AG04450 (cell line): ENCODE measurements around the gene SRSF6. TPM values are rescaled to one million over a fixed set of nuclear protein-coding genes. Genes with fewer than 3 reads are reported as not detected.

ENCODE experiments used
- CTCF ChIA-PET: fragments of 300-600, 350-600 bp; formaldehyde crosslinking; extraction: SDS; loops from one replicate; lab custom pipeline; 2022; ENCODE audit warnings: antibody characterized with exemption, inconsistent platforms; lab: Charles Lee
- POLR2A ChIA-PET: fragments of 350-600 bp; formaldehyde crosslinking; extraction: SDS; loops from one replicate; lab custom pipeline; 2021; ENCODE audit warnings: antibody characterized with exemption, inconsistent platforms; lab: Yijun Ruan, JAX
- DNase-seq: peaks from one replicate; pipeline ENCODE4 v3.0.0-alpha.2; 2011; ENCODE audit warnings: low read depth, low spot score
- H3K27ac ChIP-seq: one replicate; pipeline ENCODE4 v1.5.1; 2012; ENCODE audit warnings: low read depth, low read length, control low read depth
- H3K27me3 ChIP-seq: one replicate; pipeline ENCODE4 v1.6.0; 2012; ENCODE audit warnings: low read length; ENCODE audit not compliant: control insufficient read depth, insufficient read depth
- H3K4me3 ChIP-seq: 2 replicates; pipeline ENCODE4 v1.5.1; 2011; ENCODE audit warnings: mild to moderate bottlenecking, low read depth, low read length, control low read depth
- H3K9me3 ChIP-seq: 2 replicates; pipeline ENCODE4 v1.5.1; 2012; ENCODE audit warnings: low read length; ENCODE audit not compliant: control insufficient read depth, insufficient read depth
- CTCF ChIP-seq: IDR thresholded peaks from 2 replicates; pipeline ENCODE4 v1.5.1; 2011; ENCODE audit warnings: low read depth, low read length, control low read depth, inconsistent platforms
- polyA plus RNA-seq: library from polyadenylated mRNA; depleted of rRNA; stranded (reverse); fragments of >200 nt; gene quantifications from 2 replicates; pipeline ENCODE4 v1.2.3, GENCODE V29; 2011

The SRSF6 gene
- polyA plus RNA-seq, 1 experiment, result 177 TPM

DNA sequence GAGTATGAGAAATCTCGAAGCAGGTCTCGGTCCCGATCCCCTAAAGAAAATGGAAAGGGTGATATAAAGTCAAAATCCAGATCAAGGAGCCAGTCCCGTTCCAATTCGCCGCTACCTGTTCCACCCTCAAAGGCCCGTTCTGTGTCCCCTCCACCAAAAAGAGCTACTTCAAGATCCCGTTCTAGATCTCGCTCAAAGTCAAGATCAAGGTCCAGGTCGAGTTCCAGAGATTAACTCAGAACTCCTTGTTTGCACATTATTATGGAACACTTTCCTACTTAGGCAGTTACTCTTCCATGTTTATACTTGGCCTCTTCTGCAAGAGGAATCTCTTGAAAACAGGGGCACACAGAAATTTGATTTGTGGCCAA, 3.1 kb downstream of the SRSF6 start:
- Histone ChIP-seq H3K9me3 (no peaks in the 10 kb centered on the region; the same call in 1 of the 2 replicates), H3K4me3 (no peak overlapping the region), H3K27ac (no peak overlapping the region), H3K27me3 (no peaks in the 10 kb centered on the region)
- ChIA-PET POLR2A (interaction anchor here (0.6 kb wide), 1 partner anchor 107 kb away, joined by 3 read pairs; no protein-coding TSS in a partner anchor), CTCF (interaction anchor here (0.6 to 1.6 kb wide), 3 partner anchors 12 to 657 kb away, joined by 3 to 6 read pairs (median 4); no protein-coding TSS in a partner anchor)
- no peak for DNase-seq
- TF ChIP-seq CTCF, result no peak

DNA sequence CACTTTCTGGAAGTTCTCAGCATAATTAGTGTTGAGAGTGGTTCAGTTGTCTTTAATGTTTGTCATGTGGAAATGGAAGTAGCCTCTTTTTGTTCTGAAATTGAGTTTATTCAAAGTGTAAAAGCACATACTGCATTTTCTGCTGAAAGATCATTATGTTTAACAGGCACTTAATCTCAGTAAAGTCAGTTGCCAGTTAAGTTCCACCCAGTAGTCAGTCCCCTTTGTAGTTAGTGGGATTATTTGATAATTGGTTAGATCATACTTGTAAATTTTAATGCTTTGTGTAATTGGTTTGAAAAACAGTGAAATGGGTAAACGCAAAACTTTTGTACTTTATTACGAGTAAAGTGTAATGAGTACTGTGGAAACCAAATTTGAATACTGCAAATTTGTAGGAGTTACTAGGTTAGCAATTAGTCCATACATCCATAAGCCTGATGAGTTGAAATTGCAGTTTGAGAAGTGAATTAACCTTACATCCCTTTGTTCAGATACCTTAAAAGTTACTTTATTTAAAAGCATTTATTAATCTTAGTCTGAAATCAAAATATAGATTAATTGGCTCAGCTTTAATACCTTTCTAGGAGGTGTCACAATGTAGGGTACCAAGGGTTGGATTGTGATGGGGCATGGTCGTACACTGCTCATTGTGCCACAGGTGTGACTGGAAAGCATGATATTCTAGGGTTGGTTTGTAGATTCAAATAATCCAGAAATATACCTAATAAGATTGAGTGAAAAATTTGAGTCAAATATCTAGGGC, 4.4 kb downstream of the SRSF6 start:
- no peak overlapping the region for H3K4me3 ChIP-seq
- no peaks in the 10 kb centered on the region; the same call in 1 of the 2 replicates for H3K9me3 ChIP-seq
- no peak for DNase-seq
- POLR2A ChIA-PET, result interaction anchor here (1.2 kb wide), 1 partner anchor 10 kb away, joined by 3 read pairs; no protein-coding TSS in a partner anchor
- no peaks in the 10 kb centered on the region for H3K27me3 ChIP-seq
- CTCF ChIA-PET, result interaction anchor here (1.6 kb wide), 1 partner anchor 13 kb away, joined by 4 read pairs; no protein-coding TSS in a partner anchor
- H3K27ac ChIP-seq, result no peak overlapping the region
- TF ChIP-seq CTCF, result no peak

DNA sequence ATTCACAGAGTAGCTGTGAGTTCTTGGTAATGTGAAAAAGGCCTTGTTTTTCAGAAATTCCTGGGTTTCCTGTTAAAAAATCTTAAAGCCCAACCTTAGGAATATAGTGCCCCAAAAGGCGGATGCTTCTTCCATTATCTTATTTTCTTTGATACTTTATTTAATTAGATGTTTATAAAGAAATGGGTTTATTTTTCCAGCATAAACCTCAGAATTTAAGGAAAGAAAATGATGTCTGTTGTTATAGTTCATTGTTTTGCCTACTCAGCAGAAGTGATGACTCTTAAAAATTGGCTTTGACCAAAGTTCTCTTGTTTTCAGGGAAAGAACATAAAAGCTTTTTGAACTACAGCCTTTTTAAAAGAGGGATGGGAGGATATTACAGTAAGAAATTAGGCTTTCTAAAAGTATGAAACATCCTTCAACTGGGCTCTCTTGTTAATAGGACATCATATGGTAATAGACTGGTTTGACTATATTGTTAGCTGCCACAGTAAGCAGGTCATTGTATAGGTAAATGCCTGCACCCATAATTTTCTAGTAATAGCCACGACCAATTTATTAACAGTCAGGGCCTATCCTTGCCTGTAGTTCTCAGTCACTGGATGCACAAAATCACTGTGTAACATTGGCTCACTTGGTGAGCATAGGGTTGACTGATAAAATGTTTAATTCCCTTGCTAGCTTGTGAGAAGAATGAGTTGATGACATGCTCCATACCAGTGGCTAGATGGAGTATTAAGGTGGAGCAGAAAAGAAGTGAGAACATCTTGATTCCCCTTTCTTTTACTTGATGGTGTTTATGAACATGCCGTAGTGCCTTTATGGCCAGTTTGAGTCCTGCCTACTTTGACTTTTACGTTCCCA, 5.2 kb downstream of the SRSF6 start:
- Histone ChIP-seq H3K27me3 (no peaks in the 10 kb centered on the region), H3K27ac (no peak overlapping the region), H3K9me3 (no peaks in the 10 kb centered on the region; the same call in 1 of the 2 replicates), H3K4me3 (no peak overlapping the region)
- no peak for DNase-seq
- TF ChIP-seq CTCF, result no peak
- ChIA-PET CTCF (no interaction called here), POLR2A (interaction anchor here (0.6 to 1.2 kb wide), 2 partner anchors 11 to 186 kb away, joined by 3 to 4 read pairs; no protein-coding TSS in a partner anchor)

GRCh38 chr20:43463527-43464218, 6.0 kb downstream of the SRSF6 start:
- Histone ChIP-seq H3K27ac (no peak overlapping the region), H3K27me3 (no peaks in the 10 kb centered on the region), H3K4me3 (no peak overlapping the region), H3K9me3 (no peaks in the 10 kb centered on the region)
- TF ChIP-seq CTCF, result no peak
- ChIA-PET POLR2A (no interaction called here), CTCF (no interaction called here)
- no peak for DNase-seq
